SK-N-SH (cell line): ENCODE measurements around the gene HBQ1. TPM values are rescaled to one million over a fixed set of nuclear protein-coding genes. Genes with fewer than 3 reads are reported as not detected.

ENCODE experiments used
- CHD2 ChIP-seq: fragments of 150-350 bp; IDR thresholded peaks from 2 replicates; pipeline ENCODE4 v1.6.1; 2018; ENCODE audit warnings: low read length; ENCODE audit not compliant: partially characterized antibody
- CTCF ChIP-seq: fragments of 200-600 bp; sonication (generic); IDR thresholded peaks from 2 replicates; pipeline ENCODE4 v1.6.1; 2017; ENCODE audit warnings: antibody characterized with exemption, mild to moderate bottlenecking, moderate library complexity
- EP300 ChIP-seq, 2 experiments: IDR thresholded peaks; 2 replicates each; pipeline versions ENCODE4 v1.4.0 to v1.6.1; 2012; ENCODE audit warnings: borderline replicate concordance in 1 of 2, low read depth in 1 of 2, low read length in 1 of 2
- EZH2phosphoT487 ChIP-seq: fragments of 200-600 bp; sonication (generic); IDR thresholded peaks from 2 replicates; pipeline ENCODE4 v1.6.1; 2017; ENCODE audit warnings: low read depth, mixed run types, mild to moderate bottlenecking, antibody characterized with exemption, moderate library complexity, borderline replicate concordance
- FOSL2 ChIP-seq: IDR thresholded peaks from 2 replicates; pipeline ENCODE4 v1.4.0; 2012; ENCODE audit warnings: low read depth, mild to moderate bottlenecking, moderate library complexity, borderline replicate concordance
- FOXJ3 ChIP-seq: sonication (generic); formaldehyde crosslinking; IDR thresholded peaks from 2 replicates; pipeline ENCODE4 v1.5.1; 2020; ENCODE audit warnings: mild to moderate bottlenecking, missing genetic modification reagents
- GATA2 ChIP-seq: sonication (generic); formaldehyde crosslinking; IDR thresholded peaks from 2 replicates; pipeline ENCODE4 v1.5.0; 2020; ENCODE audit warnings: mild to moderate bottlenecking, missing genetic modification reagents
- JUND ChIP-seq: IDR thresholded peaks from 2 replicates; pipeline ENCODE4 v1.4.0; 2012
- MEF2A ChIP-seq: IDR thresholded peaks from 2 replicates; pipeline ENCODE4 v1.4.0; 2012; ENCODE audit warnings: low read depth, borderline replicate concordance
- MXI1 ChIP-seq: IDR thresholded peaks from 2 replicates; pipeline ENCODE4 v1.6.1; 2012; ENCODE audit warnings: mild to moderate bottlenecking, low read depth, low read length, improper control_type of control experiment
- NFIC ChIP-seq: IDR thresholded peaks from 2 replicates; pipeline ENCODE4 v1.4.0; 2012; ENCODE audit warnings: borderline replicate concordance
- NRF1 ChIP-seq: IDR thresholded peaks from 2 replicates; pipeline ENCODE4 v1.6.1; 2012; ENCODE audit warnings: low read depth, mild to moderate bottlenecking, low read length
- POLR2AphosphoS5 ChIP-seq: IDR thresholded peaks from 2 replicates; pipeline ENCODE4 v1.6.1; 2012; ENCODE audit warnings: low read depth, low read length
- RAD21 ChIP-seq: IDR thresholded peaks from 2 replicates; pipeline ENCODE4 v1.6.1; 2012; ENCODE audit warnings: mild to moderate bottlenecking, low read length
- REST ChIP-seq: IDR thresholded peaks from 2 replicates; pipeline ENCODE4 v1.6.1; 2012; ENCODE audit warnings: mild to moderate bottlenecking, low read depth, low read length, moderate library complexity
- RFX5 ChIP-seq: IDR thresholded peaks from 2 replicates; pipeline ENCODE4 v1.6.1; 2012; ENCODE audit warnings: mild to moderate bottlenecking, improper control_type of control experiment, low read length
- RXRA ChIP-seq: IDR thresholded peaks from 2 replicates; pipeline ENCODE4 v1.4.0; 2012; ENCODE audit warnings: low read depth, mild to moderate bottlenecking, borderline replicate concordance
- SIN3A ChIP-seq: IDR thresholded peaks from 2 replicates; pipeline ENCODE4 v1.6.1; 2012; ENCODE audit warnings: low read depth, mild to moderate bottlenecking, low read length, moderate library complexity, borderline replicate concordance
- SMC3 ChIP-seq: IDR thresholded peaks from 2 replicates; pipeline ENCODE4 v1.6.1; 2012; ENCODE audit warnings: low read depth, low read length, improper control_type of control experiment
- TAF1 ChIP-seq: IDR thresholded peaks from 2 replicates; pipeline ENCODE4 v1.6.1; 2012; ENCODE audit warnings: low read depth, mild to moderate bottlenecking, low read length, moderate library complexity, borderline replicate concordance
- TCF12 ChIP-seq: IDR thresholded peaks from 2 replicates; pipeline ENCODE4 v1.4.0; 2012
- TEAD4 ChIP-seq: IDR thresholded peaks from 2 replicates; pipeline ENCODE4 v1.4.0; 2012; ENCODE audit warnings: mild to moderate bottlenecking, borderline replicate concordance; ENCODE audit not compliant: insufficient read depth
- YY1 ChIP-seq: IDR thresholded peaks from 2 replicates; pipeline ENCODE4 v1.4.0; 2012; ENCODE audit warnings: low read depth, mild to moderate bottlenecking
- ZBTB33 ChIP-seq: IDR thresholded peaks from 2 replicates; pipeline ENCODE4 v1.4.0; 2012; ENCODE audit warnings: low read depth, borderline replicate concordance
- polyA plus RNA-seq, 3 experiments: library from polyadenylated mRNA; depleted of rRNA; stranded (reverse); fragments of >200 nt; gene quantifications; 2 replicates each; pipeline ENCODE4 v1.2.3, GENCODE V29; 2012

Gene HBQ1
- polyA plus RNA-seq, 1 of the 3 experiments (the other 2 are of a cell fraction) = 5.2 TPM

- no peak for TF ChIP-seq CTCF
- TF ChIP-seq REST = 0 out of 2 replicates have a peak, but pooled peaks have one; percentile 8
- no peak for TF ChIP-seq RAD21
- no peak for TF ChIP-seq FOXJ3 (CRISPR knock-in tag)
- no peak for TF ChIP-seq GATA2 (CRISPR knock-in tag)
- TF ChIP-seq YY1 = peak; percentile 53; the same call in 1 of the 2 replicates
- TF ChIP-seq EZH2phosphoT487 = no peak
- TF ChIP-seq EP300 (IDR thresholded peaks at IDR 0.05; ENCODE audit: borderline replicate concordance in 1 of 2, low read depth in 1 of 2, low read length in 1 of 2) = 0 out of 4 replicates have a peak, but pooled peaks of 1 of the 2 experiments have one; percentile 8
- TF ChIP-seq RFX5 = no peak
- TF ChIP-seq TCF12 = no peak
- no peak for TF ChIP-seq RXRA
- TF ChIP-seq MEF2A = no peak
- TF ChIP-seq TAF1 = peak; percentile 66; the same call in 1 of the 2 replicates
- TF ChIP-seq FOSL2 = no peak; the same call in 1 of the 2 replicates
- TF ChIP-seq POLR2AphosphoS5 = peak; percentile 99
- no peak; the same call in 1 of the 2 replicates for TF ChIP-seq NFIC
- TF ChIP-seq JUND = no peak
- TF ChIP-seq ZBTB33 = no peak
- no peak for TF ChIP-seq SIN3A
- TF ChIP-seq MXI1 = peak; percentile 51
- peak; percentile 67 for TF ChIP-seq CHD2
- peak; percentile 88 for TF ChIP-seq NRF1
- 0 out of 2 replicates have a peak, but pooled peaks have one; percentile 23 for TF ChIP-seq TEAD4
- TF ChIP-seq SMC3 = no peak
- TF ChIP-seq, all 33 proteins: peak for 14
Observed at GRCh38 chr16:228852-229730, 48.8 kb downstream of the HBQ1 start, which contains the start of gene LUC7L (continued).
